Panc1 (cell line): ENCODE measurements around the gene PM20D1. TPM values are rescaled to one million over a fixed set of nuclear protein-coding genes. Genes with fewer than 3 reads are reported as not detected.

Source experiments
- ATAC-seq: fragments of 200-7000 bp; cut with Tn5 transposase; 2 replicates; pipeline ENCODE4 v1.9.1; 2020; ENCODE audit warnings: mild to moderate bottlenecking, moderate library complexity
- BruUV-seq: library from RNA; stranded (reverse); fragments of 400-500 nt; replicated peaks from 2 replicates; lab custom pipeline; 2021; lab: Mats Ljungman, UMichigan
- CTCF ChIA-PET: fragments of 300-600 bp; sonication (Branson Sonifier 250); formaldehyde crosslinking; loops from one replicate; lab custom pipeline; 2022; ENCODE audit warnings: antibody characterized with exemption; lab: Charles Lee
- POLR2A ChIA-PET: fragments of 300-600 bp; sonication (Branson Sonifier 250); formaldehyde crosslinking; loops from one replicate; lab custom pipeline; 2022; ENCODE audit warnings: antibody characterized with exemption; lab: Charles Lee
- DNase-seq: peaks from one replicate; pipeline ENCODE4 v3.0.0-alpha.2; 2010; ENCODE audit warnings: low read depth, low spot score
- H3K27ac ChIP-seq: 2 replicates; pipeline ENCODE4 v1.5.1; 2011; ENCODE audit warnings: mild to moderate bottlenecking, low read length, inconsistent platforms
- H3K27me3 ChIP-seq: fragments of 200-500 bp; sonication (Bioruptor generic); 2 replicates; pipeline ENCODE4 v1.6.0; 2014; ENCODE audit warnings: low read length, inconsistent platforms; ENCODE audit not compliant: control insufficient read depth, insufficient read depth
- H3K36me3 ChIP-seq: fragments of 200-500 bp; sonication (Bioruptor generic); 2 replicates; pipeline ENCODE4 v1.5.1; 2014; ENCODE audit warnings: inconsistent platforms, mild to moderate bottlenecking, low read length, moderate library complexity; ENCODE audit not compliant: control insufficient read depth, insufficient read depth
- H3K4me1 ChIP-seq: 2 replicates; pipeline ENCODE4 v1.5.1; 2011; ENCODE audit warnings: inconsistent platforms, mild to moderate bottlenecking, low read length, moderate library complexity; ENCODE audit not compliant: control insufficient read depth, insufficient read depth
- H3K4me3 ChIP-seq, 2 experiments: 2 replicates each; pipeline ENCODE4 v1.5.1; 2011 to 2012; ENCODE audit warnings: low read depth in 2 of 2, low read length in 2 of 2, mild to moderate bottlenecking in 2 of 2, inconsistent platforms in 1 of 2, moderate library complexity in 1 of 2
- H3K9me3 ChIP-seq: fragments of 200-500 bp; sonication (Bioruptor generic); 2 replicates; pipeline ENCODE4 v1.5.1; 2014; ENCODE audit warnings: low read depth, mild to moderate bottlenecking, inconsistent platforms, low read length, moderate library complexity; ENCODE audit not compliant: control insufficient read depth, insufficient read depth
- POLR2AphosphoS5 ChIP-seq: IDR thresholded peaks from 2 replicates; pipeline ENCODE4 v1.6.1; 2012; ENCODE audit warnings: mild to moderate bottlenecking, low read depth, low read length, moderate library complexity
- SIN3A ChIP-seq: IDR thresholded peaks from 2 replicates; pipeline ENCODE4 v1.6.1; 2012; ENCODE audit warnings: low read depth, mild to moderate bottlenecking, low read length, moderate library complexity, borderline replicate concordance; ENCODE audit not compliant: insufficient read depth
- TCF7L2 ChIP-seq: IDR thresholded peaks from 2 replicates; pipeline ENCODE4 v1.6.1; 2011; ENCODE audit warnings: mild to moderate bottlenecking, low read depth, low read length, inconsistent platforms
- in situ Hi-C: cut with HindIII; loops from 2 replicates; pipeline ENCODE4 v1.10.0; 2016; ENCODE audit warnings: low sequenced_read_pairs, low pct_unique_long_range_greater_than_20kb
- intact Hi-C: fragments of 100-400 bp; cut with micrococcal nuclease; formaldehyde crosslinking; loops from one replicate; pipeline ENCODE4 v1.10.0; 2022; ENCODE audit not compliant: unreplicated experiment
- total RNA-seq: library from RNA; stranded (reverse); gene quantifications from one replicate; pipeline ENCODE4 v1.2.1, GENCODE V29; 2021; ENCODE audit not compliant: unreplicated experiment
- TF ChIP-seq, protein P1 (sequence below), 2 experiments: IDR thresholded peaks; 2 replicates each; pipeline ENCODE4 v1.6.1; 2011 to 2012; ENCODE audit warnings: low read depth in 2 of 2, control low read depth in 1 of 2, low read length in 1 of 2, mild to moderate bottlenecking in 1 of 2, moderate library complexity in 1 of 2; ENCODE audit not compliant: insufficient read depth in 1 of 2
- TF ChIP-seq, protein P2 (sequence below): fragments of 450-650 bp; IDR thresholded peaks from 2 replicates; pipeline ENCODE4 v1.5.1; 2017; ENCODE audit warnings: mild to moderate bottlenecking

PM20D1 gene
- total RNA-seq, 1 experiment from 2014 or later = 0.13 TPM

DNA sequence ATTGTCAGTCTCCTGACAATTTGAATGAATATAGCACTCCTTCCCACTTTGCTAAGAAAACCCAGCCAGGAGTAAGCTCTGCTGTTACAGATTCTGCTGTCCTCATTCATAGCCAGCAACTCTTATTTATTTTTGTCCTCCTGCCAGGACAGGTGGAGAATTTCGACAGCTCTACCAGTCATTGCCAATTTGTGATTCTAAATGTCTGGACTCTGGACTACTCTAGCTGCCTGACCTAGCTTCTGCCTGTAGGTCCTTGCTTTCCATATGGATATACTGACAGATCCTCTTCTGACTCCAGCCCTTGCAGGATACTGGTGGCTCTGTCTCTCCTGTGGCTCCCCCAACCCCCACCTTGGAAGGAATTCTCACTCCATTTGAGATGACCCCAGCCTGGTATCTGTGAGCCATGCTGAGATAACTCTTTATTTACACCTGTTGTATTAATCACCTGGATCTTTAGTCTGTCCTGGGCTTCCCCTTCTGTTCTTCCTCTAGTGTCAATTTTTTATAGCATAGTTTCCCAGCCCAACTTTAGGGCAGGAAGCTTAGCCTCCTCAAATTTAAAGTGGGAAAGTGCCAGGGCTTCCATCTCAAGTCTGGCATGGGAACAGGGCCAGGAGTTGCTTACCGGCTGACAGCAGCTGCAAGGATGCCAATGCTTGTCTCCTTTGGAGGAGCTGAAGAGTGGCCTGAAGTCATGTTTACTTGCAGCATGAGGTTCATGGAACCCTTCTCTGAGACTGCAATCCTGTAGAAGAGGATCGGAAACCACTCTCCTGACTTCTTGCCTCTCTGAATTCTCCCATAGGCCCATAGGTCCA is 6.7 kb downstream of the PM20D1 start:
- DNase-seq (no peak), ATAC-seq (no peak)
- no peak overlapping the region for H3K4me3 ChIP-seq
- H3K36me3 ChIP-seq = no peaks in the 10 kb centered on the region
- in situ Hi-C loops (no loop called here), intact Hi-C loops (no loop called here)
- H3K27ac ChIP-seq = no peak overlapping the region
- CTCF ChIA-PET = no interaction called here
- peaks cover 4% of the 10 kb centered on the region; the same call in 1 of the 2 replicates for H3K27me3 ChIP-seq
- no peaks in the 10 kb centered on the region for H3K4me1 ChIP-seq
- TF ChIP-seq TCF7L2 = no peak
- TF ChIP-seq POLR2AphosphoS5 = no peak
- TF ChIP-seq, protein P1, sequence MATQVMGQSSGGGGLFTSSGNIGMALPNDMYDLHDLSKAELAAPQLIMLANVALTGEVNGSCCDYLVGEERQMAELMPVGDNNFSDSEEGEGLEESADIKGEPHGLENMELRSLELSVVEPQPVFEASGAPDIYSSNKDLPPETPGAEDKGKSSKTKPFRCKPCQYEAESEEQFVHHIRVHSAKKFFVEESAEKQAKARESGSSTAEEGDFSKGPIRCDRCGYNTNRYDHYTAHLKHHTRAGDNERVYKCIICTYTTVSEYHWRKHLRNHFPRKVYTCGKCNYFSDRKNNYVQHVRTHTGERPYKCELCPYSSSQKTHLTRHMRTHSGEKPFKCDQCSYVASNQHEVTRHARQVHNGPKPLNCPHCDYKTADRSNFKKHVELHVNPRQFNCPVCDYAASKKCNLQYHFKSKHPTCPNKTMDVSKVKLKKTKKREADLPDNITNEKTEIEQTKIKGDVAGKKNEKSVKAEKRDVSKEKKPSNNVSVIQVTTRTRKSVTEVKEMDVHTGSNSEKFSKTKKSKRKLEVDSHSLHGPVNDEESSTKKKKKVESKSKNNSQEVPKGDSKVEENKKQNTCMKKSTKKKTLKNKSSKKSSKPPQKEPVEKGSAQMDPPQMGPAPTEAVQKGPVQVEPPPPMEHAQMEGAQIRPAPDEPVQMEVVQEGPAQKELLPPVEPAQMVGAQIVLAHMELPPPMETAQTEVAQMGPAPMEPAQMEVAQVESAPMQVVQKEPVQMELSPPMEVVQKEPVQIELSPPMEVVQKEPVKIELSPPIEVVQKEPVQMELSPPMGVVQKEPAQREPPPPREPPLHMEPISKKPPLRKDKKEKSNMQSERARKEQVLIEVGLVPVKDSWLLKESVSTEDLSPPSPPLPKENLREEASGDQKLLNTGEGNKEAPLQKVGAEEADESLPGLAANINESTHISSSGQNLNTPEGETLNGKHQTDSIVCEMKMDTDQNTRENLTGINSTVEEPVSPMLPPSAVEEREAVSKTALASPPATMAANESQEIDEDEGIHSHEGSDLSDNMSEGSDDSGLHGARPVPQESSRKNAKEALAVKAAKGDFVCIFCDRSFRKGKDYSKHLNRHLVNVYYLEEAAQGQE (IDR thresholded peaks at IDR 0.05; ENCODE audit: insufficient read depth in 1 of 2, low read depth in 2 of 2, low read length in 1 of 2) = no peak
- TF ChIP-seq, protein P2, sequence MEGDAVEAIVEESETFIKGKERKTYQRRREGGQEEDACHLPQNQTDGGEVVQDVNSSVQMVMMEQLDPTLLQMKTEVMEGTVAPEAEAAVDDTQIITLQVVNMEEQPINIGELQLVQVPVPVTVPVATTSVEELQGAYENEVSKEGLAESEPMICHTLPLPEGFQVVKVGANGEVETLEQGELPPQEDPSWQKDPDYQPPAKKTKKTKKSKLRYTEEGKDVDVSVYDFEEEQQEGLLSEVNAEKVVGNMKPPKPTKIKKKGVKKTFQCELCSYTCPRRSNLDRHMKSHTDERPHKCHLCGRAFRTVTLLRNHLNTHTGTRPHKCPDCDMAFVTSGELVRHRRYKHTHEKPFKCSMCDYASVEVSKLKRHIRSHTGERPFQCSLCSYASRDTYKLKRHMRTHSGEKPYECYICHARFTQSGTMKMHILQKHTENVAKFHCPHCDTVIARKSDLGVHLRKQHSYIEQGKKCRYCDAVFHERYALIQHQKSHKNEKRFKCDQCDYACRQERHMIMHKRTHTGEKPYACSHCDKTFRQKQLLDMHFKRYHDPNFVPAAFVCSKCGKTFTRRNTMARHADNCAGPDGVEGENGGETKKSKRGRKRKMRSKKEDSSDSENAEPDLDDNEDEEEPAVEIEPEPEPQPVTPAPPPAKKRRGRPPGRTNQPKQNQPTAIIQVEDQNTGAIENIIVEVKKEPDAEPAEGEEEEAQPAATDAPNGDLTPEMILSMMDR = no peak
- TF ChIP-seq SIN3A = no peak
- POLR2A ChIA-PET = no interaction called here
- no TSS peak for BruUV-seq
- H3K9me3 ChIP-seq = no peaks in the 10 kb centered on the region

DNA sequence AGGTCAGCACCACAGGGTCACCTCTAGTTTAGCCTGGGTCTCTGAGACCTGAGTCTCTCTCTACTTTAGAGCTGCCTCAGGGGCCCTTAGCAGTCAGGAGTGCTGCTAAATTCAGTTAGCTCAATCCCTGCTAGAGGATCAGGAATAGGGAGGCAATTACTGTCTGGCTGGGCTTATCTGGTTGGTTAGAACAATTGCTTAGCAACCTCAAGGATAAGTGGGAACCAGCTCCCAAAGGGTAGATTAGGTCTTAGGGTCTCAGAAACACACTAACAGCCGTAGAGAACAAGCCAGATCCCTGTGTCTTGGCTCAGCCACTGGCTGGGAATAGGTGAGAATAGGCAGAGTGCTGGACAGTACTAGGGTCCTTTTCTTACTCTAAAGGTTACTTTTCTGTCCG is 7.7 kb downstream of the PM20D1 start:
- no peak overlapping the region for H3K27ac ChIP-seq
- H3K27me3 ChIP-seq = peaks cover 4% of the 10 kb centered on the region; the same call in 1 of the 2 replicates
- ATAC-seq (no peak), DNase-seq (no peak)
- no peaks in the 10 kb centered on the region for H3K4me1 ChIP-seq
- POLR2A ChIA-PET = no interaction called here
- in situ Hi-C loops (no loop called here), intact Hi-C loops (no loop called here)
- no peak overlapping the region for H3K4me3 ChIP-seq
- BruUV-seq = no TSS peak
- no peaks in the 10 kb centered on the region for H3K36me3 ChIP-seq
- no peak for TF ChIP-seq POLR2AphosphoS5
- TF ChIP-seq TCF7L2 = no peak
- TF ChIP-seq, protein P1 (IDR thresholded peaks at IDR 0.05; ENCODE audit: insufficient read depth in 1 of 2, low read depth in 2 of 2, low read length in 1 of 2) = no peak
- TF ChIP-seq, protein P2 = no peak
- TF ChIP-seq SIN3A = no peak
- H3K9me3 ChIP-seq = no peaks in the 10 kb centered on the region
- CTCF ChIA-PET = no interaction called here
